H9 (cell line): Measurements from ENCODE around the gene NR3C2. TPM values are rescaled to one million over a fixed set of nuclear protein-coding genes. Genes with fewer than 3 reads are reported as not detected.

Source experiments
- DNase-seq: peaks from one replicate; pipeline ENCODE4 v3.0.0-alpha.2; 2017
- H2AFZ ChIP-seq: one replicate; pipeline ENCODE4 v1.6.1; 2013; ENCODE audit warnings: mild to moderate bottlenecking, low read length, control low read depth, moderate library complexity
- H2AK5ac ChIP-seq: 2 replicates; pipeline ENCODE4 v1.6.1; 2013; ENCODE audit warnings: low read length, control low read depth, mixed read lengths; ENCODE audit not compliant: insufficient read length
- H2BK120ac ChIP-seq: one replicate; pipeline ENCODE4 v1.6.1; 2013; ENCODE audit warnings: low read depth, mild to moderate bottlenecking, low read length, control low read depth, inconsistent platforms; ENCODE audit not compliant: poor library complexity, severe bottlenecking
- H2BK12ac ChIP-seq: 2 replicates; pipeline ENCODE4 v1.6.1; 2013; ENCODE audit warnings: low read length, control low read depth, mixed read lengths, low read depth; ENCODE audit not compliant: insufficient read length
- H2BK15ac ChIP-seq: 2 replicates; pipeline ENCODE4 v1.6.1; 2013; ENCODE audit warnings: low read depth, low read length, control low read depth
- H2BK20ac ChIP-seq: one replicate; pipeline ENCODE4 v1.6.1; 2013; ENCODE audit warnings: low read depth, mild to moderate bottlenecking, low read length, control low read depth, inconsistent platforms; ENCODE audit not compliant: poor library complexity, severe bottlenecking
- H2BK5ac ChIP-seq: 2 replicates; pipeline ENCODE4 v1.6.1; 2013; ENCODE audit warnings: low read length, control low read depth, mixed read lengths; ENCODE audit not compliant: insufficient read length
- H3K14ac ChIP-seq: 2 replicates; pipeline ENCODE4 v1.6.1; 2013; ENCODE audit warnings: low read length, control low read depth; ENCODE audit not compliant: insufficient read depth
- H3K18ac ChIP-seq: 2 replicates; pipeline ENCODE4 v1.6.1; 2013; ENCODE audit warnings: low read depth, mild to moderate bottlenecking, mixed read lengths, low read length, control low read depth; ENCODE audit not compliant: insufficient read length
- H3K23ac ChIP-seq: 2 replicates; pipeline ENCODE4 v1.6.1; 2013; ENCODE audit warnings: low read length, control low read depth, mixed read lengths, low read depth; ENCODE audit not compliant: insufficient read length
- H3K23me2 ChIP-seq: 2 replicates; pipeline ENCODE4 v1.6.1; 2013; ENCODE audit warnings: low read depth, mild to moderate bottlenecking, mixed read lengths, low read length, control low read depth; ENCODE audit not compliant: insufficient read length, poor library complexity, severe bottlenecking
- H3K27ac ChIP-seq: 2 replicates; pipeline ENCODE4 v1.5.1; 2013; ENCODE audit warnings: low read length, control low read depth, mixed read lengths, low read depth; ENCODE audit not compliant: insufficient read length
- H3K27me3 ChIP-seq: 2 replicates; pipeline ENCODE4 v1.6.1; 2013; ENCODE audit warnings: low read length, control low read depth, inconsistent platforms; ENCODE audit not compliant: insufficient read depth
- H3K4ac ChIP-seq: 2 replicates; pipeline ENCODE4 v1.6.1; 2013; ENCODE audit warnings: low read depth, mild to moderate bottlenecking, control low read depth, inconsistent platforms, low read length, moderate library complexity
- H3K4me1 ChIP-seq: 2 replicates; pipeline ENCODE4 v1.6.1; 2013; ENCODE audit warnings: low read length, control low read depth, inconsistent platforms; ENCODE audit not compliant: insufficient read depth
- H3K4me2 ChIP-seq: 2 replicates; pipeline ENCODE4 v1.6.1; 2013; ENCODE audit warnings: low read length, control low read depth, mixed read lengths; ENCODE audit not compliant: insufficient read length, insufficient read depth
- H3K56ac ChIP-seq: 2 replicates; pipeline ENCODE4 v1.6.1; 2013; ENCODE audit warnings: low read depth, mild to moderate bottlenecking, mixed read lengths, low read length, control low read depth; ENCODE audit not compliant: insufficient read length
- H3K79me1 ChIP-seq: 2 replicates; pipeline ENCODE4 v1.6.1; 2013; ENCODE audit warnings: low read depth, mild to moderate bottlenecking, moderate library complexity, low read length, control low read depth, inconsistent platforms; ENCODE audit not compliant: insufficient read depth, poor library complexity, severe bottlenecking
- H3K79me2 ChIP-seq: 2 replicates; pipeline ENCODE4 v1.6.1; 2013; ENCODE audit warnings: low read length, control low read depth, inconsistent platforms; ENCODE audit not compliant: insufficient read depth
- H3K9ac ChIP-seq: 2 replicates; pipeline ENCODE4 v1.6.1; 2013; ENCODE audit warnings: low read length, control low read depth, mixed read lengths; ENCODE audit not compliant: insufficient read length; ENCODE audit errors: extremely low read depth
- H3K9me3 ChIP-seq: one replicate; pipeline ENCODE4 v1.6.1; 2013; ENCODE audit warnings: low read depth, low read length, inconsistent platforms; ENCODE audit not compliant: control insufficient read depth
- H3T11ph ChIP-seq: one replicate; pipeline ENCODE4 v1.6.1; 2013; ENCODE audit warnings: mild to moderate bottlenecking, low read length, control low read depth, inconsistent platforms
- H4K20me1 ChIP-seq: one replicate; pipeline ENCODE4 v1.6.1; 2013; ENCODE audit not compliant: control insufficient read depth, insufficient read length, insufficient read depth
- H4K5ac ChIP-seq: 2 replicates; pipeline ENCODE4 v1.6.1; 2013; ENCODE audit warnings: low read depth, mild to moderate bottlenecking, mixed read lengths, low read length, control low read depth; ENCODE audit not compliant: insufficient read length
- H4K8ac ChIP-seq: replicated peaks from 2 replicates; pipeline ENCODE4 v1.6.1; 2013; ENCODE audit warnings: low read length, control low read depth, mixed read lengths, low read depth; ENCODE audit not compliant: insufficient read length
- H4K91ac ChIP-seq: 2 replicates; pipeline ENCODE4 v1.6.1; 2013; ENCODE audit warnings: low read depth, mild to moderate bottlenecking, moderate library complexity, mixed read lengths, low read length, control low read depth; ENCODE audit not compliant: insufficient read length
- H3K27ac Mint-ChIP-seq, 3 experiments: 2 replicates in 2 of 3; 3 replicates in 1 of 3; pipeline ENCODE4 v1.8.0; 2020 to 2021; ENCODE audit warnings: mixed read lengths in 3 of 3, mild to moderate bottlenecking in 1 of 3, moderate library complexity in 1 of 3
- H3K27me3 Mint-ChIP-seq: 2 replicates; pipeline ENCODE4 v1.8.0; 2021; ENCODE audit warnings: low read depth, mild to moderate bottlenecking, moderate library complexity, mixed read lengths
- H3K36me3 Mint-ChIP-seq, 3 experiments: 2 replicates in 2 of 3; 3 replicates in 1 of 3; pipeline ENCODE4 v1.8.0; 2020 to 2021; ENCODE audit warnings: low read depth in 3 of 3, mixed read lengths in 3 of 3; ENCODE audit not compliant: insufficient read depth in 1 of 3
- H3K4me1 Mint-ChIP-seq, 2 experiments: 2 replicates each; pipeline ENCODE4 v1.8.0; 2020; ENCODE audit warnings: mixed read lengths in 2 of 2
- H3K4me3 Mint-ChIP-seq, 2 experiments: 2 replicates in 1 of 2; 3 replicates in 1 of 2; pipeline ENCODE4 v1.8.0; 2020 to 2021; ENCODE audit warnings: mild to moderate bottlenecking in 2 of 2, mixed read lengths in 2 of 2, moderate library complexity in 1 of 2
- H3K9me3 Mint-ChIP-seq, 2 experiments: 2 replicates in 1 of 2; 3 replicates in 1 of 2; pipeline ENCODE4 v1.8.0; 2020; ENCODE audit warnings: mild to moderate bottlenecking in 2 of 2, mixed read lengths in 2 of 2, moderate library complexity in 1 of 2
- CTCF ChIP-seq: fragments of 200-600 bp; sonication (generic); conservative IDR thresholded peaks from 3 replicates; pipeline ENCODE4 v1.8.0; 2021; ENCODE audit warnings: antibody characterized with exemption, mild to moderate bottlenecking
- WGBS: extraction: QIAGEN DNeasy Blood & Tissue Kit; methylation state at CpG from one replicate; pipeline ENCODE4 v1.1.7; 2013; ENCODE audit warnings: missing lambda C conversion rate, low lambda C conversion rate, mixed read lengths; ENCODE audit not compliant: insufficient read length; ENCODE audit errors: extremely low coverage; 5-methylcytosine and 5-hydroxymethylcytosine counted together
- total RNA-seq: library from RNA; stranded (reverse); gene quantifications from 2 replicates; pipeline ENCODE4 v1.2.1, GENCODE V29; 2021

Gene NR3C2
- total RNA-seq, 1 experiment from 2014 or later, result 1.4 TPM

GRCh38 chr4:148029781-148030180 lies 412.4 kb downstream of the NR3C2 start:
- Histone ChIP-seq H3K18ac (no peak overlapping the region), H3K79me1 (no peaks in the 10 kb centered on the region), H3K27me3 (no peaks in the 10 kb centered on the region)

More at GRCh38 chr4:148029781-148030180, 412.4 kb downstream of the NR3C2 start:
- TF ChIP-seq CTCF, result no peak
- Histone ChIP-seq H3K56ac (no peak overlapping the region), H3K4me2 (no peak overlapping the region), H3K4ac (no peak overlapping the region), H3T11ph (no peak overlapping the region), H2BK5ac (no peak overlapping the region), H2BK20ac (no peak overlapping the region), H4K8ac (no peak overlapping the region), H3K4me1 (no peaks in the 10 kb centered on the region), H4K91ac (no peak overlapping the region), H2BK12ac (no peak overlapping the region), H2BK120ac (no peak overlapping the region), H3K9ac (no peak overlapping the region), H2AK5ac (no peak overlapping the region), H3K9me3 (no peaks in the 10 kb centered on the region), H4K5ac (no peak overlapping the region), H4K20me1 (no peaks in the 10 kb centered on the region), H3K23me2 (no peaks in the 10 kb centered on the region), H2BK15ac (no peak overlapping the region), H3K14ac (no peak overlapping the region), H3K79me2 (no peaks in the 10 kb centered on the region), H3K23ac (no peak overlapping the region), H2AFZ (no peak overlapping the region), H3K27ac (no peak overlapping the region)
- H3K4me1 Mint-ChIP-seq, result peaks cover 16 to 18% of the 10 kb centered on the region in 2 experiments
- H3K4me3 Mint-ChIP-seq, result no peak overlapping the region
- peaks cover 0 to 2% of the 10 kb centered on the region in 2 experiments; a peak in 2 of 5 replicates for H3K9me3 Mint-ChIP-seq
- no peaks in the 10 kb centered on the region; a peak in 2 of 7 replicates for H3K36me3 Mint-ChIP-seq
- no peak for DNase-seq
- H3K27ac Mint-ChIP-seq, result no peak overlapping the region
- no peaks in the 10 kb centered on the region for H3K27me3 Mint-ChIP-seq
- no CpG with 5 or more reads among the region's 3 CpGs for WGBS
